Measurements from ENCODE around the gene LNPK.

- TF ChIP-seq CTCF (IDR thresholded peaks at IDR 0.05 in 4 of 5, conservative IDR thresholded peaks at IDR 0.05 in 1 of 5) = no peak
- TF ChIP-seq POLR2A (IDR thresholded peaks at IDR 0.05) = no peak
These were observed 1.9 kb upstream of the LNPK start for GRCh38 chr2:176003958-176004357.

Data from gastrocnemius medialis (tissue), 4 donors.